ENCODE results near the gene IGSF8. TPM values are rescaled to one million over a fixed set of nuclear protein-coding genes. Genes with fewer than 3 reads are reported as not detected.

The IGSF8 gene, protein sequence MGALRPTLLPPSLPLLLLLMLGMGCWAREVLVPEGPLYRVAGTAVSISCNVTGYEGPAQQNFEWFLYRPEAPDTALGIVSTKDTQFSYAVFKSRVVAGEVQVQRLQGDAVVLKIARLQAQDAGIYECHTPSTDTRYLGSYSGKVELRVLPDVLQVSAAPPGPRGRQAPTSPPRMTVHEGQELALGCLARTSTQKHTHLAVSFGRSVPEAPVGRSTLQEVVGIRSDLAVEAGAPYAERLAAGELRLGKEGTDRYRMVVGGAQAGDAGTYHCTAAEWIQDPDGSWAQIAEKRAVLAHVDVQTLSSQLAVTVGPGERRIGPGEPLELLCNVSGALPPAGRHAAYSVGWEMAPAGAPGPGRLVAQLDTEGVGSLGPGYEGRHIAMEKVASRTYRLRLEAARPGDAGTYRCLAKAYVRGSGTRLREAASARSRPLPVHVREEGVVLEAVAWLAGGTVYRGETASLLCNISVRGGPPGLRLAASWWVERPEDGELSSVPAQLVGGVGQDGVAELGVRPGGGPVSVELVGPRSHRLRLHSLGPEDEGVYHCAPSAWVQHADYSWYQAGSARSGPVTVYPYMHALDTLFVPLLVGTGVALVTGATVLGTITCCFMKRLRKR
- 30.6 and 41.7 TPM in 2 replicates for total RNA-seq (2014; rRNA removed; shearing (Covaris generic))

DNA sequence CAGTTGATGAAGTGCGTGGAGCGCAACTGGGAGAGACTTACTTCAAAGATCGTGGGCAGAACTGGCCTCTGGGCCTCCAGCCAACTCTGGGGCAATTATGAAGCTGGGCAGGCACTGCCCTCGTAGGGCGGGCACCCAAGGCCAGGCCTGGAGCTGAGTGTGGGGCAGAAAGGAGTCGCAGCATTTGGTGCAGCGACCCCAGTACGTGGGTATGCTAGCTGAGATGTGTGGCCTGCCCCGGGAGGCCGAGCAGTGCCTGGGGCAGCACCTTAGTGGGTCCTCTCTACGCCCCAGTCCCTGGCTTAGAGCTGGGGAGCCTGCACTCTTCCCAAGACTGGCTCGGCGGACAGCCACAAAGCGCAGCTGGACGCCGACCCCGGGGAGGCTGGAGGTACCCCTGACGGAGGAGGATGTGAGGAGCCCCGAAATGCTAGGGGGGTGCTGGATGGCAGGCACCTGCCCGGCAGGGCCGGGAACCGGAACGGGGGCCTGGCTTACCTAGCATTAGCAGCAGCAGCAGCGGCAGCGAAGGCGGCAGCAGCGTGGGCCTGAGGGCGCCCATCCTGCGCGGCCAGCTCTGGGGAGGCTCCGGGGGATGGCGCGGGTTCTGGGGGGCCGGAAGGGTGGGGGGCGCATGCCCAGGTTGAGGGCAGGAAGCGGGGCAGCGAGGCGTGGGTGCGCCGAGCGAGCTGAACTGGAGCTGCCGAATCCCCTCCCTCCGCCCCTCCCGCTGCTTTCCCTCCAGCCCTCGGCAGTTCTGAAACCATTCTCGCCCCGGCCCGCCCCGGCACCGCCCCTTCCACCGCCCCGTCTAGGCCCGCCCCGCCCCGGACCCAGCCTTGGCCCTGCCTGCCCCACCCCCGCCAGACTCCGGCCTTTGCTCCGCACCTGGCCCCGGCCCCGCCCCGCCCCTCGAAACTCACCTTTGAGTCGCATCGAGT is at the start of gene IGSF8:
TSS of gene IGSF8 (minus strand) at position 709 of the 941 bp plus-strand sequence. CDS start at position 562, 147 bp downstream.
- Histone ChIP-seq H3K27me3 (replicated peaks) (no peaks in the 10 kb centered on the region), H3K4me1 (replicated peaks) (peaks cover 38% of the 10 kb centered on the region), H3K9me3 (replicated peaks) (no peaks in the 10 kb centered on the region), H3K36me3 (no peaks in the 10 kb centered on the region), H3K4me3 (peak within 1 kb of the TSS; percentile 51), H3K27ac (no peak within 1 kb of the TSS)
- peak; percentile 25 to 87 for DNase-seq (ENCODE audit: low read depth in 1 of 2, low spot score in 2 of 2)

DNA sequence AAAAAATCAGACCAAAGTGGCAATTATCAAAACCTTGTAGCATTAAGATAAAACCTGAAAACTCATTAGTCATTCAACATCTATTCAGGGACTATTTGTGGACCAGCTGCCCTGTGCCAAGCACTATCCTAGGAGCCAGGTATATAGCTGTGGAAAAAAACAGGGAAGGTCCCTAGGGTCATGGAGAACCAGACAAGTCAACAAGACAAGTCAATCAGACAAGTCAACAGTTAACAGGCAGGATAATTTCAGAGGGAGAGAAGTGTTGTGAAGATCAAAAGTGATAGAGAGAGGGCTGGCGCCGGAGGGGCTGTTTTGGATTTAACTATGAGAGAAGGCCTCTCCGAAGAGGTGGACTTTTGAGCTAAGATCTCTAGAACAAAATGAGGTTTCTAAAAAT is 49.7 kb upstream of the IGSF8 start:
- DNase-seq (ENCODE audit: low read depth in 1 of 2, low spot score in 2 of 2): no peak
- Histone ChIP-seq H3K4me3 (no peak overlapping the region), H3K27ac (no peak overlapping the region), H3K36me3 (no peaks in the 10 kb centered on the region), H3K9me3 (replicated peaks) (no peaks in the 10 kb centered on the region), H3K4me1 (replicated peaks) (peaks cover 27% of the 10 kb centered on the region), H3K27me3 (replicated peaks) (no peaks in the 10 kb centered on the region)

DNA sequence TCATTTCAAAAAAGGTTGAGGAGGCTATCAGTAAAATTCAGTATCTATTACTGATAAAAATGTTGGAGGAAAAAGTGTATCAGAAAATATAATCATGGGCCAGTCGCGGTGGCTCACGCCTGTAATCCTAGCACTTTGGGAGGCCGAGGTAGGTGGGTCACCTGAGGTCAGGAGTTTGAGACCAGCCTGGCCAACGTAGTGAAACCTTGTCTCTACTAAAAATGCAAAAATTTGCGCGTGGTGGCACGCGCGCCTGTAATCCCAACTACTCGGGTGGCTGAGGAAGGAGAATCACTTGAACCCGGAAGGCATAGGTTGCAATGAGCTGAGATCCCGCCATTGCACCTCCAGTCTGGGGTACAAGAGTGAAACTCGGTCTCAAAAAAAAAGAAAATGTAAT is 47.7 kb upstream of the IGSF8 start:
- peaks cover 21% of the 10 kb centered on the region for H3K4me1 ChIP-seq (replicated peaks)
- no peaks in the 10 kb centered on the region for H3K36me3 ChIP-seq
- H3K4me3 ChIP-seq: no peak overlapping the region
- no peak for DNase-seq (ENCODE audit: low read depth in 1 of 2, low spot score in 2 of 2)
- H3K27ac ChIP-seq: no peak overlapping the region
- no peaks in the 10 kb centered on the region for H3K9me3 ChIP-seq (replicated peaks)
- no peaks in the 10 kb centered on the region for H3K27me3 ChIP-seq (replicated peaks)

DNA sequence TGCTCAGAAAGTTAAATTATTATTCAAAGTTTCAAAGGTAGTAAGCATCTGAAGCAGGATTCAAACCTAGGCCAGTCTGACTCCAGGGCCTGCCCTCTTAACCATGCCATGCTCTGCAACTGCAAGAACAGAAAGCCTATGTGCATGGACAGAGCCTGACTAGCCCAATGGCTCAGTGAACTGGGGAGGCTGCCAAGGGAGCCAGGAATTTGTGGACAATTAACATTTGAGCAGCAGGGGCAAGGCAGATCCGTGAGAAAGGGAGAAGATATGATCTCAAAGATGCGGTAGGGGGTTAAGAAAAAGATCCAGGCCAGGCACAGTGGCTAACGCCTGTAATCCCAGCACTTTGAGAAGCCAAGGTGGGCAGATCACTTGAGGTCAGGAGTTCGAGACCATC is 46.5 kb upstream of the IGSF8 start:
- Histone ChIP-seq H3K9me3 (replicated peaks) (no peaks in the 10 kb centered on the region), H3K27ac (no peak overlapping the region), H3K27me3 (replicated peaks) (no peaks in the 10 kb centered on the region), H3K4me1 (replicated peaks) (peaks cover 9% of the 10 kb centered on the region), H3K36me3 (no peaks in the 10 kb centered on the region), H3K4me3 (no peak overlapping the region)
- DNase-seq (ENCODE audit: low read depth in 1 of 2, low spot score in 2 of 2): no peak

DNA sequence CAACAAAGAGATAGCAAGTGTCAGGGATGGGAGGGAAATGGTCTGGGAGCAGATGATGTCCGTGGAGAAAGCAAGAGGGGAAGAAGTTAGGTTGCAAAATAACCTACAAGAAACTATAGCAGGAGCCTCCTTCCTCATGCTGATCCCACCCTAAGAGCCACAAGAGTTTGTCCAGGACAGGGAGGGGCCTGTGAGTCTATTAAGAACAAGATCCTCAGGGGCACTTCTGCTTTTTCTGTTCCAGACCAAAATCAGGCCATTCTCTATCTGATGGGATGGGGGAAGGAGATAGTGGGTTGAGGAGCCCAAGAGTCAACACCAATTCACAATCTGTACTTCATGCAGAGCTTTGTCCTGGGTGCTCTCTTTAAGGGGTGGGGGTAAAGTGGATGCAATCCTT is 45.3 kb upstream of the IGSF8 start:
- Histone ChIP-seq H3K9me3 (replicated peaks) (no peaks in the 10 kb centered on the region), H3K36me3 (no peaks in the 10 kb centered on the region), H3K27ac (no peak overlapping the region), H3K27me3 (replicated peaks) (no peaks in the 10 kb centered on the region), H3K4me1 (replicated peaks) (no peaks in the 10 kb centered on the region; the same call in 1 of the 2 replicates), H3K4me3 (no peak overlapping the region)
- no peak for DNase-seq (ENCODE audit: low read depth in 1 of 2, low spot score in 2 of 2)

DNA sequence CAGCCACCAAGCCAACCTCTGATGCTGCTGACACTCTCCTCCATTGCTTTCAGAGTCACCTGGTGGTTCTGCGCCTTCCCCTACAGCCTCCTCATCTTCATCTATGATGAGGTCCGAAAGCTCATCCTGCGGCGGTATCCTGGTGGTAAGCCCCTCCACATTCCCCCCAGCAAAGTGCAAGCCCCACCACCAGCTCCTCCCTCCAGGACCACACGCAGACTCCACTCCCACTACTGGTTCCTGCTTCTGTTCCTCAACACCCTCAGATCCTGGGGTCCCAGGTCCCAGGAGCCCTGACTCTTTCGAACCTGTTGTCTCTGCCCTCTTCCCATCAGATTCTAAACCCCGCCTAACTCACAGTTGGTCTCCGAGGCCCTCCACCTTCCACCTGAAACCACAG is 41.4 kb upstream of the IGSF8 start:
- H3K36me3 ChIP-seq: no peaks in the 10 kb centered on the region
- H3K9me3 ChIP-seq (replicated peaks): no peaks in the 10 kb centered on the region
- no peak for DNase-seq (ENCODE audit: low read depth in 1 of 2, low spot score in 2 of 2)
- H3K4me3 ChIP-seq: no peak overlapping the region
- H3K4me1 ChIP-seq (replicated peaks): no peaks in the 10 kb centered on the region
- H3K27ac ChIP-seq: no peak overlapping the region
- no peaks in the 10 kb centered on the region for H3K27me3 ChIP-seq (replicated peaks)

DNA sequence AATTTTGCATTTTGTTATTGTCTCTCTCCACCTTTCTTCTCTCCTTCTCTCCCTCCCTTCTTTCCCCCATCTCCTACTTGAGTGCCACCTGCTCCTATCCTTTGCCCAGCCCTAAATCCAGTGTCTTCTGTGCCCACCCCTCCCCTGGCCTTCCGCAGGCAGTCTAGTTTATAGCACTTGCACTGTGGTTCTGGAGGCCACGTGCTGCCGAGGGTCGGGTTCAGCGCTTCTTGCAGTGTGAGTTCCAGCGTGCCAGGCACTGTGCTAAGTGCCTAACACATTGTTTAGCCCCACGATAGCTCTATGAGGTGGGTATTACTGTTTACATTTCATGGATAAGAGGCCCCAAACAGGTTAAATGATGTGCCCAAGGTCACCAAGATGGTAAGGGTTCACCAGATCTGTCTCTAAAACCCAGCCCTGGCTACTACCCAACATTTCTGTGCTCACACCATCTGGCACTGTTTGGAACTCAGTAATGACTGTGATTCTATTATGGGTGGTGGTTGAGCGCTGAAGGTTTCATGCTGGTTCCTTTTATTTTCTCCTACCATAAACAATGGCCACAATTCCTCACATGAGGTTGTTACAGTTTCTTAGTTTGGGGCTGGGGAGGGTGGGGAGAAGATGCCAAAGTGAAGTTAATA is 38.9 kb upstream of the IGSF8 start:
- Histone ChIP-seq H3K4me3 (no peak overlapping the region), H3K36me3 (no peaks in the 10 kb centered on the region), H3K4me1 (replicated peaks) (no peaks in the 10 kb centered on the region), H3K9me3 (replicated peaks) (no peaks in the 10 kb centered on the region), H3K27me3 (replicated peaks) (no peaks in the 10 kb centered on the region), H3K27ac (no peak overlapping the region)
- no peak for DNase-seq (ENCODE audit: low read depth in 1 of 2, low spot score in 2 of 2)

DNA sequence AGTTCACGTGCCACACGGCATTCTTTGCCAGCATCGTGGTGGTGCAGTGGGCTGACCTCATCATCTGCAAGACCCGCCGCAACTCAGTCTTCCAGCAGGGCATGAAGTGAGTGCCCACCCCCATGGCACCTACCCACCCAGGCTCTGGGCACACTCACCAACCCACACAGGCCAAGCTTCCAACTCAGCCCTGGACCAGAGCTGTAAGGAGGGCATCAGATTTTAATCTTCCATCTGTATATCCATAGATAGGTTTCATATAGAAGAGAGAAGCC is 38.4 kb upstream of the IGSF8 start:
- DNase-seq (ENCODE audit: low read depth in 1 of 2, low spot score in 2 of 2): no peak
- H3K27ac ChIP-seq: no peak overlapping the region
- H3K4me1 ChIP-seq (replicated peaks): no peaks in the 10 kb centered on the region
- no peaks in the 10 kb centered on the region for H3K36me3 ChIP-seq
- no peak overlapping the region for H3K4me3 ChIP-seq
- no peaks in the 10 kb centered on the region for H3K27me3 ChIP-seq (replicated peaks)
- no peaks in the 10 kb centered on the region for H3K9me3 ChIP-seq (replicated peaks)

DNA sequence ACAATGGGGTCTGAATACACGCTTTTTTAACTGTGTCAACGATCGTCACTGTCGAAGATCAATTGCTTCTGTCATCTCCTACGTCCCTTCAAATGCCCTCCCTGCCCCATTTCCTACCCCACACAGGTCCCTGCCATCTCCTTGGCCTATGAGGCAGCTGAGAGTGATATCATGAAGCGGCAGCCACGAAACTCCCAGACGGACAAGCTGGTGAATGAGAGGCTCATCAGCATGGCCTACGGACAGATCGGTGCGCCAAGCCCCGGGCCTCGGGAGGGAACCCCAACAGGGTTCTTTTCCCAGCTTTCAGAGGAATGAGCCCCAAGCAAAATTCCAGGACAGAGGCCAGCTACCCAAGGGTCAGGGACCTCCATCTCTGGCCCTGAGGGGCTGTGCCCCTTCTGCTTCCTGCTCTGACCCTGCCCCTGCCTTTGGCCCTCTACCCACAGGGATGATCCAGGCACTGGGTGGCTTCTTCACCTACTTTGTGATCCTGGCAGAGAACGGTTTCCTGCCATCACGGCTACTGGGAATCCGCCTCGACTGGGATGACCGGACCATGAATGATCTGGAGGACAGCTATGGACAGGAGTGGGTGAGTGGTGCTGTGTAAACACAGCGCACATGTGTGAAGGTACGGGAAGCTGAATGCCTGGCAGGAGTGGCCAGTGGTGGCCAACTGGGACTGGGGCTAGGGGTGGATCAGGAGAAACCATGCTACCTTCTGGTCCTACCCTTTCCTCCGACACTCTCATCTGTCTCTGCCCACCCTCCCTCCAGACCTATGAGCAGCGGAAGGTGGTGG is 37.9 kb upstream of the IGSF8 start:
- DNase-seq (ENCODE audit: low read depth in 1 of 2, low spot score in 2 of 2): no peak
- H3K27ac ChIP-seq: no peak overlapping the region
- no peaks in the 10 kb centered on the region for H3K9me3 ChIP-seq (replicated peaks)
- no peaks in the 10 kb centered on the region for H3K4me1 ChIP-seq (replicated peaks)
- no peaks in the 10 kb centered on the region for H3K27me3 ChIP-seq (replicated peaks)
- no peaks in the 10 kb centered on the region for H3K36me3 ChIP-seq
- H3K4me3 ChIP-seq: no peak overlapping the region

DNA sequence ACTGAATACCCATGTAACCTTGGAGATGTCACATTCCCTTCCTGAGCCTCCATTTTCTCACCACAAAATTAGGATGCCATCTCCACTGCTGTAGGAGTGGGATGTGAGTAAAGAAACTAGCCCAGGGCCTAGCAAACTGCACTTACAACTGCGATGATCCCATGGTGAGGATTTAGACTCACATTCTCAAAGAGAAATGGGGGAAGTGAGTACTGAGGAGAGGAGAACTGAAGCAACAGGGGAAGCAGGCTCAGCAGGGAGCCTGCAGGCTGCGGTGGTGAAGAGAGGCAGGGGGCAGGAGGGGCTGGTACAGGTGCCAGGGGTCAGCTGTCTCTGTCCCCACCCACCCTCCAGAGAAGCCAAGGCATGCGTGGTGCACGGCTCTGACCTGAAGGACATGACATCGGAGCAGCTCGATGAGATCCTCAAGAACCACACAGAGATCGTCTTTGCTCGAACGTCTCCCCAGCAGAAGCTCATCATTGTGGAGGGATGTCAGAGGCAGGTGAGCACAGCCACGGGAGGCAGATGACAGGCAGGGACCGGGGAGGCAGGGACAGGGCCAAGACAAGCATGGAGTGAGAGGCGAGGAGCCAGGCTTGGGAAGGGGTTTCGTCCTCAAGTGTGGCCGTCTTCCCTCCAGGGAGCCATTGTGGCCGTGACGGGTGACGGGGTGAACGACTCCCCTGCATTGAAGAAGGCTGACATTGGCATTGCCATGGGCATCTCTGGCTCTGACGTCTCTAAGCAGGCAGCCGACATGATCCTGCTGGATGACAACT is 36.6 kb upstream of the IGSF8 start:
- no peak for DNase-seq (ENCODE audit: low read depth in 1 of 2, low spot score in 2 of 2)
- Histone ChIP-seq H3K27me3 (replicated peaks) (no peaks in the 10 kb centered on the region), H3K4me3 (no peak overlapping the region), H3K4me1 (replicated peaks) (no peaks in the 10 kb centered on the region), H3K9me3 (replicated peaks) (no peaks in the 10 kb centered on the region), H3K27ac (no peak overlapping the region), H3K36me3 (no peaks in the 10 kb centered on the region)

DNA sequence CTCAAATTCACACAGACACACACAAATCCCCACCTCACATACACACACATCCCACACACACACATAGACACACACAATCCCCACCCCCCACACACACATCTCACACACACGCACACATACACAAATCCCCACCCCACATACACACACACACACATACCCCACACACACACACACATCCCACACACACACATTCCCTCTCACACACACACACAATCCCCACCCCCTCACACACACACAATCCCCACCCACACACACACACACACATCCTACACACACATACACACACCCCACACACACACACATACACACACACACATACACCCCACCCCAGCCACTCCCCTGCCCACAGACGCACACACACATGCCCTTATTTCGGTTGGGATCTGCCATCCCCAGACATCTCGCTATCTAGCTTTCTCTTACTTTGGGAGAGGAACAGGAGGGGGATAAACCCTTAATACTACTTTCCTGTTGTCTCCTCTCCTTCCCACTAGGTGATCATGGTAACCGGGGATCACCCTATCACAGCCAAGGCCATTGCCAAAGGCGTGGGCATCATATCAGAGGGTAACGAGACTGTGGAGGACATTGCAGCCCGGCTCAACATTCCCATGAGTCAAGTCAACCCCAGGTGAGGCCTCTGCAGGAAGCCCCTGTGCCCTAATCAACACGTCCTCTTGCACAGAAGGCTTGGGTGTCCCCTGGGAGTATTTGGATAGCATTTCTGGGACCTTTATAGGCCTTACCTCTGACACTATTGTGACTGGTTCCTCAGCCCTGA is 35.8 kb upstream of the IGSF8 start:
- no peak overlapping the region for H3K4me3 ChIP-seq
- H3K9me3 ChIP-seq (replicated peaks): no peaks in the 10 kb centered on the region
- H3K27ac ChIP-seq: no peak overlapping the region
- H3K4me1 ChIP-seq (replicated peaks): no peaks in the 10 kb centered on the region
- no peaks in the 10 kb centered on the region for H3K36me3 ChIP-seq
- DNase-seq (ENCODE audit: low read depth in 1 of 2, low spot score in 2 of 2): no peak
- no peaks in the 10 kb centered on the region for H3K27me3 ChIP-seq (replicated peaks)
